Anterior cingulate cortex (tissue), 58 donors: ENCODE data around the gene KLHDC8A.
"Not testable (repeated sequence)": the region's sequence is repeated elsewhere in the genome, so short reads cannot be mapped to it uniquely, and the experiment has no call there.

Source experiments
- DNase-seq, 58 donors: peaks; one replicate each; lab custom pipeline; 2025; lab: John Stamatoyannopoulos, UW

KLHDC8A gene

DNA sequence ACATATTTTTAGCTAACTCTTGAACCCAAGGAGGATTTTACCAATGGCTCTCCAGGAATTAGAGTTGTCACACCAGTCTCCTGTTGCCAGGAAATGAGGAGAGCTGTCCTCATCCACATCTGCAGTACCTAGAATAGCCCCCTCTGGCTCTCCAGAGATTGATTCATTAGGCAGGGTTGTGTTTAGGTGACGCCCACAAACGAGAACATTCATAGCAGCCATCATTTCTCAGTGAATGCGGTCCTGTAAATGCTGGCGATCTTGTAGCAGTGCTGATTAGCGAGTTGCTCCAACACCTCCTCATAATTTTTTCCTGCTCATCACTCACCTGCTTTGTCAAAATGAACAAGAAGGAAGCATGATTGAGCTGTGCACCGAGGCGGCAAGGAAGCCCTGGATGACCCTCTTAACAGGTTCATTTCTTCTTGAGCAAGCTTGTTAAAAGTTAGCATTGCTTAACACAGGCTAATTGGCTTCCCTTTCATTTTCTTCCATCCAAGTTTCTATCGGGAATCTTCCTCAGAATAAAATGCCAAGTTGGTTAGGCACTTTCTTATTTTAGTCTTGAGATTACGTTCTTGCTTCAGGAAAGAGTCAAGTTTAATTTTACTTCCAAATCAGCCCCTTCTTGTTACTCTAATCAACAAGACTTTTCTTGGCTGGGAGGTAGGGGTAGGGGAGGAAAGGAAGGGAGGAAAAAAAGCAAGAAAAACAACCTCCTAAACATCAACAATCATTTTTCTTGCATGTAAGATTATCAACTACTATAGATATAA, 16.5 kb upstream of the KLHDC8A start:
- DNase-seq, result no peak

DNA sequence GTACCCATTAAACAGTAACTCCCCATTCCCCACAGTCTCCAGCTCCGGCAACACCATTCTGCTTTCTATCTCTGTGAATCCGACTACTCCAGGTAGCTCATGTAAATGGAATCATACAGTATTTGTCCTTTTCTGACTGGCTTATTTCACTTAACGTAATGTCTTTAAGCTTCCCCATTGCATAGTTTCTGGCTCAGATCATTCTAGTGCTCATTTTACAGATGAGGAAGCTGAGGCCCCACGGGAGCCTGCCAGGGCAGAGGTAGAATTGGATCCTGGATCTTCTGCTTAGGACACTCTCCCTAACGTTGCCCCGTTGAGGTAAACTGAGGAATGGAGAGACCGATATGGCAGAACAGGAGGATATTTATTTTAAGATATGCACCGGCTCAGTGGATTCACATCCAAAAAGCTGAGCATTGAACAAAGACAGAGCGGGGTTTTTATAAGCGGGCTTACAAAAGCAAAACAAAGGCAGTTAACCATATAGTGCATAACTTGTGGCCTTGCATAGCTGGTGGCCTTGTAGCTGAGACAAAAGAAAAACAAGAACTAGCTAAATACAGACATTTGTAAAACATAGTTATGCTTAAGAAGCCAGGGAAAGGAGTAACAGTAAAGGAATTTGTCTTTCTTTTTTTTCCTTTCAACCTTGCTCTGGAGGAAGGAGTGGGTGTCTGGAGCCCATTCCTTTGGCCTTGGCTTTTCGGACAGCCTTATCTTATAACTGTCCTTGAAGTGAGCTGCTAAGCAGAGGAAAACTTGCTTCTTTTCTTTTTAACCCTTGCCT, 15.3 kb upstream of the KLHDC8A start:
- no peak for DNase-seq

DNA sequence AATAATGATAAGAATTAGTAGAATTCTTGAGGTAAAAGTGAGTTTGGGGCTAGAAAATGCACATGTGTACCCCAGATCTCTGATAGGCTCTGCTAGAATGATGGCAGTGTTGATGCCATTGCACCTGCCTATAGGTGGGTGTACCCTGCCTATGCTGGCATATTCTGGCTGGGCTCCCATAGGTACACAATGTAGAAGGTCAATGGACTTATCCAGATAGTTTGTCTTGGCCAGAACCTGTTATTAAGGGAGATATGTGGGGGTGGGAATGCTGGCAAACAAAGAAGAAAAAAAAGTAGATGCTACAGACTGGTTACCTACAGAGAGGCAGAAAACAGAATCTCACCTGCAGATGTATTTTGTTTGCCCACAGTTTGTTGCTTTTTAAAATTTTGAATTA, 14.1 kb upstream of the KLHDC8A start:
- no peak for DNase-seq

DNA sequence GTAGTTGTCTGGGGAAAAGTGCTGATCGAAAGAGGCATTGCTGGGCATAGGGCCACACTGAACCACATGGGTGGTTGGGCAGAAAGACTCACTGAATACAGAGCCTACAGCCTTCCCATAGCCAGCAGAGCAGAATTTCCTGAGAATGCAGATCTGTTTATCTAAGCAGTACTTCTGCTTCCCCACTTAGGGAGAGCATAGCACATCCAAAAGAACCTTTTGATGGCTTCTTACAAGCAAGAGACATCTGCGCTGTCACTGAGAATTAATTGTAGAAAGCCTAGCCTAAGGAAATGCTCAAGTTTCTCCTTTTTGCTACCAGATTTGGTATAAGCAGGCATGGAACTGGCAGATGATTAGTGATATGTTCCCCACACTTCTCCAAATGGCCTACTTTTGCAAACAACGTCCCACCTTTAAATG, 13.0 kb upstream of the KLHDC8A start:
- peak in 14 of 58 donors; percentile 10 to 65 (median 30) for DNase-seq

DNA sequence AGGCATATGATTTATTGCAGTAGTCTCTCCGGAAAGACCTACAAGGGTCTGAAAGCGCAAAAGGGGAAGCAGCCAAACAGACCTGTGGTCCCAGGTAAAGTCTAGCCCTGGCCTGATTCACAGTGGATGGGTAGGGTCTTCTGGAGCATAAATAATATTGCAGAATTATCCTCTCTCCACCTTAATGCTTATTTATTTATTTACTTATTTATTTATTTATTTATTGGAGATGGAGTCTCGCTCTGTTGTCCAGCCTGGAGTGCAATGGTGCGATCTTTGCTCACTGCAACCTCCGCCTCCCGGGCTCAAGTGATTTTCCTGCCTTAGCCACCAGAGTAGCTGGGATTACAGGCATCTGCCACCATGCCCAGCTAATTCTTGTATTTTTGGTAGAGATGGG, 11.8 kb upstream of the KLHDC8A start:
- DNase-seq, result no peak

DNA sequence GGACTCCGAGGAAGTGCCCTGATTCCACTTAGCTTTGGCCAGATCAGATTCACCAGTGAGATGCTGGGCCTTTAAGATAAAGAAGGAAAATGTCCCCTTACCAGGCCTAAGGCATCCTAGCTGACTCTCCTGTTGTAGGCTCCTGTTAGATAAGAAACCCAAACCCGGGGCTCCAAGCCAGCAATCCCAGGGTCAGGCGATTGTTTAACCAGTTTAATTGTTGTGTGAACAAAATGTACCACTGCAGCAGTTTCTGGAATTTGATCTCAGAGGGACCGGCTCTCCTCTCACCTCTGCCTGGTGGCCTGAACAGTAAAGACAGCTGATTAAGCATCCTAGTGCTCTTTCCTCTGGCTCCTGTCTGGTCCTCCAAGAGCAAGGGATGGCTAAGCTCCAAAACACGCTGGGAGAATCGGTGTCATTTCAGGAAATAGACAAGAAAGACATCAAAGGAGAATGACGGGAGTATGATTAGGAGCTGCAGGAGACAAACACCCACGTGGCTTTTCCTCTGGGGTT, 9.3 kb upstream of the KLHDC8A start:
- DNase-seq, result no peak

DNA sequence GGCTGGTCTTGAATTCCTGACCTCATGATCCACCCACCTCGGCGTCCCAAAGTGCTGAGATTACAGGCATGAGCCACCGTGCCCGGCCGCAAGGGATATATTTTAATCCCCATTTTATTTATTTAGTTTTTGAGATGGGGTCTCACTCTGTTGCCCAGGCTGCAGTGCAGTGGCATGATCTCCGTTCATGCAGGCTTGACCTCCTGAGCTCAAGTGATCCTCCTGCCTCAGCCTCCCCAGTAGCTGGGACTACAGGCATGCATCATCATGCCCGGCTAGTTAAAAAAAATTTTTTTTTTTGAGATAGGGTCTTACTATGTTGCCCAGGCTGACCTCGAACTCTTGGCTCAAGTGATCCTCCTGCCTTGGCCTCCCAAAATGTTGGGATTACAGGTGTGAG, 8.4 kb upstream of the KLHDC8A start:
- DNase-seq, result not testable (repeated sequence)

DNA sequence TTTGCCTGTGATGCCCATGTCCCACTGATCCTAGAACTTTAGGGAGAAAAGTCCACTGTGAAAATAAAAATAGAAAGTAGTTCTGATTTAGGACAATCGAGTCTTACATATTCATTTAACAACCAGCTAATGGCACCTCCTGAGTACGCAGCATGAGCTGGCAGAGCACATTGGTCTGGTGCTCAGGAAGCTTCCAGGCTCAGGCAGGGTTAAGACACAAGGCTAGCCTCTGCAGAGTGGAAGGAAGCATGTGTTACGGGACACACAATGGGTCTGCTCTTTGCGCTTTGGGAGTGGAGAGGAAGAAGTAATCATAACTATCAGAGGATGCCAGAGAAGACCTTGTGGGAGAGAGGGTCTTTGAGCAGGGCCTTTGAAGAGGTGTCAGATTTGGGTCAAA, 4.2 kb upstream of the KLHDC8A start:
- no peak for DNase-seq

DNA sequence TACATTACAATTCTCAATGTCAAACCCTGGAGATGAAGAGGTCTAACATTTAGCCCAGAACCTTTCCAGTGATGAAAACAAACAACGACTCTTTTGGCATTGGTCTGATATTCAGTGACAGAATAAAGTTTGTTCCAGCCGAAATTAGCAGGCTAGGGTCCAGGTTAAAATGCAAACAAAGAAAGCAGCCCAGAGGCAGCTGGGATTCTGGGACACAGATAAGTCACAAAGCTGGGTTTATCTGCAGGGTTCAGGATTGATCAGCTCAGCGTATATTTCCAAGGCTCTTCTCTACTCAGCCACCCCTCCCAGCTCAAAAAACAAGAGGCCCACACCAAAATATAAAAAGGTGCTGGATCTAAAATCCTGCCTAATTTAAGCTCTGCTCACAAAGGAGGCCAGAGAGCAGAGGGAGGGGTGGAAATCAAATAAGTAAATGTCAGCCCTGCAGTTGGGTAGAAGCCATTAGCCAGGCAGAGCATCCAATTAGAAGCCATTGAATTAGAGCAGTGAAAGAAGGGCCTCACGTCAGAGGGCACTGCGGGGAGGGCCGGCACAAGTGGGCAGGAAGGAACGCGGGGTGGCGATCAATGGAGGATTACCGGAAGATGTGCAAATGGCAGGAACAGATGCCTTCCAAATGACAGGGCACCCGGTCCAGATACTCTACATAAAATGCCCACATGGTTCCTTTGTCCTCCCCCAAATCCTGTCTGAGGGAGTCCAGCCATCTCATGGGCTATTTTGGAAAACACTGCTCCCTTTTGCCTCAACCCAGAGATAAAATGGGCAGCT, 3.2 kb upstream of the KLHDC8A start:
- peak in 40 of 58 donors; percentile 15 to 80 (median 44) for DNase-seq

DNA sequence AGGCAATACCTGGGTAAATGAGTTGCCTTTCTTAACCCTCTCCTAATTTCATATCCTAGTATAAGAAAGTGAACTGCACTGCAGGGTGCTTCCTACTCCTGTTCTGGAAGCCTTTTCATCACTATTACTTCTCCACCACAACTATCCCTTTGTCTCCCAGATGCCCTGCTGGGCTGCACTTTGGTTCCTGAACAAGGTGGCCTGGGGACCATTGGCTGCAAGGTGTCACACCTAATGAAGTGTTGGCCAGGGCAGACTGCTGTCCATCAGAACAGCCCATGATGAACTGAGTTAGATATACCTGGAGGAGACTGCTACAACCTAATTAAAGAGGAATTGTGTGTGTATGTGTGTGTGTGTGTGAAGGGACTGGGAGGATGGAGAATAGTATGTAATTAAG, 1.9 kb upstream of the KLHDC8A start:
- DNase-seq, result no peak

DNA sequence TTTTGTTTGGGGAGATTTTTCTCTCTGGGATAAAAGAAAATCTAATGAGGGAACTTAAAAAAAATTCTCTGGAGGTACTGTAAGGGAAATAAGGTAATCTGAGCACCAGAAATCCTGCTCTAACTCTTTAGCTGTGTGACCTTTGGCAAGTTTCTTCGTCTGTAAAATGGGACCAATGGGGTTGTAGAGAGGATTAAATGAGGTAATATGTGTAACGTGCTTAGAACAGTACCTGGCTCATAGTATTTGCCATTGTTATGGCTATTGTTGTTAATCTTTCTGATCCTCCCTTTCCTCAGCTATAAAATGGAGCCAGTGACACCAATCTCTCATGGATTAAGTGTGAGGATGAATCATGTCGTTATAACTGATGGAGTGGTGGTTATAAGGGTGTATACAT, 845 bp upstream of the KLHDC8A start:
- no peak for DNase-seq

DNA sequence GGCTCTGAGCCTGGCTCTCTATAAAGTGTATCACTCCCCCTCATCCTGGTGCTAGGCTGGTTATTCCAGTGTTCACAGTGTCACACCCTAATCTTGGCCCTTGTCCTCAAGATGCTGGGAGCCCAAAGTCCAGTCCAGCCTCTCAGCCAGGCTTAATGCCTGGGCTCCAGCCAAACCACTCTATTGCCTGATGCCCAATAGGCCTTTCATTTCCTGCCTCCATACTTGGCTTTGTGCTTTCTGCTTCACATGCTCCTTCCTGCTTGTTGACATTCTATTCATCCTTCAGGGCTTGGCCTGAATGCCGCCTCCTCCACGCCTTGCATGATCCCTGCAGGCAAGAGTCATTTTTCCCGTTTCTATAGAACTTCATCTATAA, 1.7 kb downstream of the KLHDC8A start:
- DNase-seq, result peak in 13 of 58 donors; percentile 12 to 42 (median 23)

DNA sequence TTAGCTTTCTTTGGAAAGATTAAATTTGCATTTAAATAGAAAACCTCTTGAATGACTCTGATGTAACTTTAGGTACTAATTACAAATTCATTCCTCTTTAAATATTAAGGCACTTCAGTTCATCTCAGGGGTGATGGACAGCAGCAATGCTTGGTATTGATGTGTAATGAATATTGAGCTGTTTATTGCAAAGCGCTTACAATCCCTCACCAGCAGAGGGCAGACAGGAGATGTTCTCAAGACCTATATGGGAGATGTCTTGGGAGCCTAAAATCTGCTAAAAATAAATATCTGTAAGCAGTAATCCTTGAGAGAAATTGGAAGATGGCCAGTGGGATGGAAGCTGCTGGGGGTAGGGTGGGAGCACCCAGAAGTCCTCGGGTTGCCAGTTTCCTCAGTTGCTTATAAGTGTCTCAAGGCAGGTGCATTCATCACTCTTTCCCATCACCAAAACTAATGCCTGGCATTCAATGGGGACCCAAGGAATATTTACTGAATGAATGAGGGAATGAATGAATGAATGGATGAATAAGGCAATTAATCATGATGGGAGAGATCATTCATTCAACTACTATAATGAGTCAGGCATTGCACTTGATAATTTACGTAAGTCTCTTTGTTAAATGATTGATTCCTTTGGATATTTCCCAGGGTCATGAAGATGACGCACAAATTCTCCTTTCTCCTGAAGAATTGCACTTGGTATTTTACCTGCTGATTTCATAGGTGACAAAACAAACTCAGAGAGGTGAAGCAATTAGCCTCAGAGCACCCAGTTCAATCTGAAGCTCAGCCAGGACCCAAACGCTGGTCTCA, 2.3 kb downstream of the KLHDC8A start:
- DNase-seq, result peak in 30 of 58 donors; percentile 7 to 74 (median 30)

DNA sequence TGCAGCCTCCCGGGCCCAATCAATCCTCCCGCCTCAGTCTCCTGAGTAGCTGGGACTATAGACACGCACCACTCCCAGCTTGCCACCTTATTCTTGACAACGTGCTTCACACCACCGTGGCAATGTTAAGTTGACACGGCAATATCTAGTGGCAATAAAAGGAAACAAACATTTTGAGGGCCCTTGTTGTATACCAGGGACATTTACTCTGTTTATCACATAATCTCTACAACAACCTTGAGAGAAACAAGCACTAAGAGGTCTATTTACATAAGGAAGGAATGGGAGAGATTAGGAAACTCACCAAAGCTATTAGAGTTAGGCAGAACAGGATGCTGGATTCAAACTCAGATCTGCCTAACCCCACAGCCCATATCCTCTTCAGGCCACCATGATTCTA, 3.1 kb downstream of the KLHDC8A start:
- DNase-seq, result no peak

DNA sequence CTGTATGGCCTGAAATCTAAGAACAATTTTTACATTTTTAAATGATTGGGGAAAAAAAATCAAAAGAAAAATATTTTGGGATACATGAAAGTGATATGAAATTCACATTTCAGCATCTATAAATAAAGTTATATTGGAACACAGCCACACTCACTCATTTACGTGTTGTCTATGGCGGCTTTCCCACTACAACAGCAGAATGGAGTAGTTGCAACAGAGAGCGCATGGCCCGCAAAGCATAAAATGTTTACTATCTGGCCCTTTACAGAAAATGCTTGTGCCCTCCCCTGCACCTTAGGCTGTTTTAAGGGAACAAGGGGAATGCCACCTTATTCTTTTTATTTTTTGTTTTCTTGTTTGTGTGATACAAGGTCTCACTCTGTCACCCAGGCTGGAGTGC, 3.5 kb downstream of the KLHDC8A start:
- no peak for DNase-seq

DNA sequence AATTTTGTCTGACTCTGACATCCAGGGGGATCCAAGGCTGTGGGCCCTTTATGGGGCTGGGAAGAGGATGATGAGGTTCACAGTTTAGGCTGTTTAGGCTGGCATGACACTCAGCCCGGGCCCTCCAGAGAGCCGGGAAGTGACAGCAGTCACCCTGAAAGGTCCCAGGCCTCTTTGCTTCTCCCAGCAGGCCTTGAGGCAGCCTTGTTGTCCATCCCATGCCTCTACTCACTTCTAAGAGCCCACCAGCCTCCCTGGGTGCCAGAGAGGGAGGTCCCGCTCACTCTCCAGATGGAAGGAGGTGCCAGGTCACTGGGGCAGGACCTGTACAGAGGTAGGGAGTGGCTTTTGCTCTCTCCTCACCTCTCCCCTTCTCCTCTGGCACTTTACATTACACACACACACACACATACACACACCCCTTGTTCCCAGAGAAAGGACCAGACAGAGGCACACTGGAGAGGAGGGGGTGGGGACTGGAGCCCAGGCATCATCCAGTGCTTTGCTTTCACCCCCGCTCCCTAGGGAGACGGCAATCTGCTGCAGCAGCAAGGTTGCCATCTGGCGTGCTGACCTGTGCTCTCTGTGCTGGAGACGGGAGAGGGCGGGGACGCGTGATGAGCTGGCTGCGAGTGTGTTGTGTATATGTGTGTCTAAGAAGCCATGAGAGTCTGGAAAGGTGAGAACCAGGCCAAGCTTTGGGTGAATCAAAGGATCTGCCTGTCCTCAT, 4.6 kb downstream of the KLHDC8A start:
- no peak for DNase-seq

DNA sequence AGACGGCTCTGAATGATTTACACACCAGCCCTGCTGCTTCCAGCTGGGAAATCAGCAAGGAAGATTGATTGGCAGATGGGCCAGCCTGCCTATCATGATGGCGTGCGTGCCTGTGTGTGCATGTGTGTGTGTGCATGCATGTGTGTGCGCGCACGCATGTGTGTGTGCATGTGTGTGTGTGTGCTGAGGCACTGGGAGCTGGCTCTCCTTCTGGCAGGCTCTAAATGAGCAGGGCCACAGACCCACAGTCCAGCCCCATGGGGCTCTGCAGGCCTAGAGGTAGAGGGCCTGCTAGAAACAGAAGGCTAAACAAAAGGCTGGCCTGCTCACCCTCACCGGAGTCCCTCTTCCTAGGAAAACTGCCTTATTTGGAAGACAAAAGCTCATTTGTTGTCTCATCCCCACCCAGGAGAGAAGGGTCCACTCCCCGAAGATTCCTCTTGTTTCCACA, 6.0 kb downstream of the KLHDC8A start:
- DNase-seq, result no peak

DNA sequence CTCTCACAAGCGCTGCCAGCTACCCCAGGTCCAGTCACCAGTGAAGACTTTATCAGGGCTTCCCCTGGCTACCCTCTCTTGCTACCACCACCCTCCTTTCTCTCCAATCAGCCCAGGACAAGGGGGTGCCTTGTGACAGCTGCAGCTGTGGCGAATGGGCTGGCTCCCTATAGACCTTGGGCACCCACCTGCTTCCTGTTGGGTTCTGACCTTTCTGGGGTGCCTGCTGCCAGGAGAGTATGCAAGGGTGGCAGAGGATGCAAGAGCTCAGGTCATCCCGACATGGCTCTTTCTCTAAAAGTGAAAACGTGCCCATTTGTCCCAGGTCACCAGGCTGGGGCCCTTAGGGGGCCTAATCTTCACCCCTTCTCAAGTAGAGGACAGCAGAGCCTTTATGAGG, 6.6 kb downstream of the KLHDC8A start:
- DNase-seq, result no peak
